Measurements from ENCODE around the gene SLC16A12. TPM values are rescaled to one million over a fixed set of nuclear protein-coding genes. Genes with fewer than 3 reads are reported as not detected.
"Not testable (repeated sequence)": the region's sequence is repeated elsewhere in the genome, so short reads cannot be mapped to it uniquely, and the experiment has no call there.

SLC16A12 gene
- polyA plus RNA-seq, 1 donor, result 33.3 TPM

GRCh38 chr10:89471110-89471809, 64.1 kb downstream of the SLC16A12 start:
- no peak for DNase-seq

- no peak for DNase-seq
Measured at GRCh38 chr10:89470628-89471027, 64.8 kb downstream of the SLC16A12 start.

- no peak for DNase-seq
Measured at GRCh38 chr10:89469517-89469916, 65.9 kb downstream of the SLC16A12 start.

- DNase-seq, result no peak
Measured at GRCh38 chr10:89468191-89468965, 67.0 kb downstream of the SLC16A12 start.

GRCh38 chr10:89466599-89467035, 68.8 kb downstream of the SLC16A12 start:
- no peak for DNase-seq

- DNase-seq, result no peak
Measured at GRCh38 chr10:89465196-89465595, 70.2 kb downstream of the SLC16A12 start.

- no peak for DNase-seq
Measured at GRCh38 chr10:89463846-89464537, 71.4 kb downstream of the SLC16A12 start.

- no peak for DNase-seq
Measured at GRCh38 chr10:89458784-89459183, 76.6 kb downstream of the SLC16A12 start.

GRCh38 chr10:89458291-89458690, 77.1 kb downstream of the SLC16A12 start:
- no peak for DNase-seq

GRCh38 chr10:89454561-89455347, 80.6 kb downstream of the SLC16A12 start:
- no peak for DNase-seq

GRCh38 chr10:89452193-89452592, 83.2 kb downstream of the SLC16A12 start:
- no peak for DNase-seq

GRCh38 chr10:89450901-89451300, 84.5 kb downstream of the SLC16A12 start:
- no peak for DNase-seq

- DNase-seq, result not testable (repeated sequence)
Measured at GRCh38 chr10:89444819-89445218, 90.6 kb downstream of the SLC16A12 start.

- no peak for DNase-seq
Measured at GRCh38 chr10:89442289-89442688, 93.1 kb downstream of the SLC16A12 start.

GRCh38 chr10:89440226-89441009, 95.0 kb downstream of the SLC16A12 start:
- DNase-seq, result no peak

GRCh38 chr10:89438525-89438924, 96.9 kb downstream of the SLC16A12 start:
- DNase-seq, result no peak

GRCh38 chr10:89431977-89432376, 103.4 kb downstream of the SLC16A12 start:
- peak; percentile 21 for DNase-seq

- no peak for DNase-seq
Measured at GRCh38 chr10:89428877-89429276, 106.5 kb downstream of the SLC16A12 start.

GRCh38 chr10:89427629-89428028, 107.8 kb downstream of the SLC16A12 start:
- DNase-seq, result no peak

- DNase-seq, result peak; percentile 66
Measured at GRCh38 chr10:89426230-89426868, 109.0 kb downstream of the SLC16A12 start.

- peak; percentile 18 for DNase-seq
Measured at GRCh38 chr10:89425000-89425399, 110.4 kb downstream of the SLC16A12 start.

Data from left kidney (tissue), 2 donors.